Erythroblast (primary cell): ENCODE results near the gene KIAA1958.

ENCODE experiments used
- GATA1 ChIP-seq: IDR thresholded peaks from 2 replicates; pipeline ENCODE4 v1.6.1; 2011; ENCODE audit warnings: low read depth, mild to moderate bottlenecking, control low read depth, low read length, moderate library complexity
- POLR2A ChIP-seq: IDR thresholded peaks from 2 replicates; pipeline ENCODE4 v1.6.1; 2011; ENCODE audit warnings: mild to moderate bottlenecking, low read length

GRCh38 chr9:112621018-112621655, 134.5 kb downstream of the KIAA1958 start:
- TF ChIP-seq POLR2A (no peak), GATA1 (no peak)
